Activated T-cell treated with anti-CD3 and anti-CD28 coated beads, Interleukin-2, amount 50 U/mL, for 48 hours (primary cell): ENCODE data around the gene CTBP1.
"Not testable (repeated sequence)": the region's sequence is repeated elsewhere in the genome, so short reads cannot be mapped to it uniquely, and the experiment has no call there.

Experiments used
- DNase-seq, 2 experiments: peaks; one replicate each; pipeline ENCODE4 v3.0.0-alpha.2; 2020

Gene CTBP1

DNA sequence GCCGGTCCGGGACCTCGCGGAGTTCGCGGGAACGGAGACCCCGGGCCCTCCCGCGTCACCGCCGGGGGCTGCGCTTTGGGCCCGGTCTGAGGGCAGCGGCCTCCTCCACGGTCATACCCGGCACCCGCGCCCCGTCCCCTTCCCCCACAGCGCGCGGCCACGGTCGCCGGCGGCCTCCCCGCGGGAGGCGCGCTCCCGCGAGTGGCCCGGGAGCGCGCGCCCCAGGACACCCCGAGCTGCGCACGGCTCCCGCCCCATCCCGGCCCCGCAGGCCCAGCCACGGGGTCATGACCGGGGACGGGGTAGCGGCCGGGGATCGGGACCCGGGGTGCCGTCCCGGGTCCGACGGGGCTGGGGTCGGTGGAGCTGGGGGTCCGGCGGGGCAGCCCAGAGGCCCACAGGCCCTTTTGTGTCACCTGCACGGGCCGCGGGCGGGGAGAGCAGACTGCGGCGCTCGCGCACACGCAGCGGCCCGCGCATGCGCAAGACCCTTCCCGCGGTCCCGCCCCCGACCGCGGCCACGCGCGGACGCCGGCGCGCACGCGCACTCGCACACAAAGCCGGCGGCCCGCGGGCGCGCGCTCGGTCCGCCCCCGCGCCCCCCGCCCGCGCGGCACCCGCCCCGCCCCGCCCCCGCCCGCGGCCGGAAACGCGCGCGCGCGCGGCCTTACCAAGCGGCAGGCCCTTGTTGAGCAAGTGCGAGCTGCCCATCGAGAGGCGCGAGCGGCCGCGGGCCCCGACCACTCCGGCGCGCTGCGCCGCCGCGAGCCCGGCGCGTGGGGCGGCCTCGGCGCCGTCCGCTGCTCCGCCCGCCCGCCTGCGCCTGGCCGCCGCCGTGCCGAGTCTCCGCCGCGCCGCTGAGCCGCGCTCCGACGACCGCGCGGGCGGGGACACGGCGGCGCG is at the start of gene CTBP1:
Gene CTBP1 (minus strand): TSS at position 886 of the 903 bp plus-strand sequence. CDS start 7,799 bp downstream, outside the sequence.
- DNase-seq: peak; percentile 88 to 91

DNA sequence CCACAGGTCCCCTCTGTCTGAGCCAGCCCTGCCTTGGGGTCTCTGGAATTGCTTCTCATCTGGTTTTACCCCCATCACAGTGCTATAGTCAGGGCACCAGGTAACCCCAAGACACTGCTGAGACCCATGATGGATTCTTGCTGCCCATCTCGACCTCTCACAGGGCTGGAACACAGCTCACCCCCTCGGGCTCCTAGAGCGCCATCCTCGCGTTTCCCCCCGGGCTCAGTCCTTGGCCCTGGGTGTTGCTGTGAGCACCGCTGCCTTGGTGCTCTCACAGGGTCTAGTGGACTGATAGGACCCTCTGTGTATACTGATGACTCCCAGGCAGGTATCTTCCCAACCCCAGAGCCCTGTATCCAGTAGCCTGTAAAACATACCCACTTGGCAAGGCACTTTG is 49.5 kb upstream of the CTBP1 start:
- no peak for DNase-seq

DNA sequence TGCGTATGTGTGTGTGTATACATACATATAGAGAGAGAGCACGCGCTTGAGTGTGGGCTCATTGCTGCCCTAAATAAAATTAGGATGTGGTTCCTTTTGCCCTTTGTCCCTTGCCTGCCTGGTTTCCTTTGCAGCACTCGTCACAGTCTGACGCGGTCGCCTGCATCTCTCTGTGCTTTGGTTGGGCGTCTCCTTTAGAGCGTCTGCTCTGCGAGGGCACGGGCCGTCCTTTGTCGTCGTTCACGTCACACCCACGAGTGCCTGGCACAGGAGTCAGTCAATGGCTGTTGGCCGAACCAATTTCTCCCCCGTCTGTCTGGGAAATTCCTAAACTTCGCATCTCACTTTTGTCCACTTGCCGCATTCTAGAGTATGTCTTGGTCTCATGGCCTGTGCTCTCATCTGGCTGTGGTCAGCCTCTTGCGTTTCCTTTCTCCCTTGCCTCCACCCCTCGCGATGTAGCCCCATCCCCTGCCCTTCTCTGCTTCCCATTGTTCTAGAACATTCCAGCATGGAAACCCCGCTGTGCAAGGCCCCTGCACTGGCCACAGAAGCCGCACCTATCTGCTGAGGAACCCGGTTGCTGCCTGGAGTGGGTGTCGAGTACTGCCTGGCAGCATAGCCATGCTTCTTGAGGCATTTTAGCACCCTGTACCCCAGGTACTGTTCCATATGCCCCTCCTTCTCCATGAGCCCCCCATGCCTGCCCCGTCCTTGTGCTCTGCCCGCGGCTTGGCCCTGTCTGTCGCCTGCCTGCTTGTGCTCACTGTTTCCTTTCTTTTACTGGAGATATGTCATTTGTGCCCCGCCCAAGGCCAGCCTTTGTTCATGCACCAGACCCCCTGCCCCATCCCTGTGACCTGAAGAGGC is 48.8 kb upstream of the CTBP1 start:
- DNase-seq: no peak

DNA sequence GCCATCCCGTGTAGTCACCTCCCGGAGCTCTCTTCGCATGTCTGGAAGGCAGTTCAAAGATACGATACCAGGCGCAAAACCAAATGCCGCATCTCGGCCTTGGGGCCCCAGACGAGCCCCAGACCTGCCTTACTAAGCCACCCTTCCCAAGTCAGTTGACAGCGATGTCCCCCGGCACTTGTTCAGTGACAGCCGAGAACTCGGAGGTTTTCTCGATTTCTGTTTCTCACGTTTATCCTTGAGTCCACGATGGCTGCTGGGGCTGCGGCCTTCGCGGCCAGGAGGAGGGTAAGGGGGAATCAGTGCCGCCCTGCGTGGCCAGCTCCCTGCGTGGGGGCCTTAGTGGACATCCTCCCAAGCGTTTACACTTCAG is 48.1 kb upstream of the CTBP1 start:
- DNase-seq: no peak

DNA sequence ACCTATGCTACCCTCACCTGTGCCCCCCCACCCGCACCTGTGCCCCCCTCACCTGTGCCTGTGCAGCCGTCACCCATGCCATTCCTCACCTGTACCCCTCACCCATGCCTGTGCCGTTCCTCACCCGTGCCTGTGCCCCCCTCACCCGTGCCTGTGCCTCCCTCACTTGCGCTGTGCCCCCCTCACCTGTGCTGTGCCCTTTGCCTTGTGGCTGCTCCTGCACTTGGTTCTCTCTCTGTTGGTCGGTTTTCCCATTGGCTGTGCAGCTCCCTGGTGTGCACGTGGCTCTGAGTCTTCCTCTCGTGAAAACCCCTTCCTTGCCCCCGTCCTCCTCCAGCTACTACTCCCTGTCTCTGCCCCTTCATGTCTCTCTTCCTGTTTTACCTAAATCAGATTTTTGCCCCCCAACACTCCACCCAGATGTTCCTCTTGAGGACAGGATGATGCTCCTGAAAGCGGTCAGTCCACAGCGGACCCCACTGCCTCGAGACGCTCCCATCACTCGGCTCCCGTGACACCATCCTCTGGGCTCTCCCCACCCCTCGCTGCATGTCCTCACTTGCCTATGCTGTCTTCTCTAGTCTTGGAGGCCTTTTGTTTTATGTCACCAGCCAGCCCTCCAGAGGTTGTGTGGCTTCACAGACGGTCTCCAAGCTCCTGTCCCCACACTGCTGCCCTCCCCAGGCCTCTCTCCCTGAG is 47.5 kb upstream of the CTBP1 start:
- DNase-seq: no peak

DNA sequence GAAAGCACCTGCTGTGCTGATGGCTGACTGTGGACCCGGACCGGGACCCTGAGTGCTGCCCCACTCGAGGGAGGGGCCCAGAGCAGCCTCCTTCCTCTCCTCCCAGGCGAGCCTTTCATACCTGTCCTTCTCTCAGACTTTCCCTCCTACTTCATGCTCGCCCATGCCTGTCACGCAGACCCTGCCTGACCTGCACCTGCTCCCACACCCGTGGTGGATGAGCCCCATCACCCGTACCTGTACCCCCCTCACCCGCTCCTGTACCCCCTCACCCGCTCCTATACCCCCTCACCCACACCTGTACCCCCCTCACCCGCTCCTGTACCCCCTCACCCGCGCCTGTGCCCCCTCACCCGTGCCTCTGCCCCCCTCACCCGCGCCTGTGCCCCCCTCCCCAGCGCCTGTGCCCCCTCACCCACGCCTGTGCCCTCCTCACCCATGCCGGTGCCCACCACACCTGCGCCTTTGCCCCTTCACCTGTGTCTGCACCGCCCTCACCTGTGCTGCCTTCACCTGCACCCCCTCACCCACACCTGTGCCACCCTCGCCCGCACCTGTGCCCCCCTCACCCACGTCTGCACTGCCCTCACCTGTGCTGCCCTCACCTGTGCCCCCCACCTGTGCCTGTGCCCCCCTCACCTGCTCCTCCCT is 46.6 kb upstream of the CTBP1 start:
- DNase-seq: no peak

DNA sequence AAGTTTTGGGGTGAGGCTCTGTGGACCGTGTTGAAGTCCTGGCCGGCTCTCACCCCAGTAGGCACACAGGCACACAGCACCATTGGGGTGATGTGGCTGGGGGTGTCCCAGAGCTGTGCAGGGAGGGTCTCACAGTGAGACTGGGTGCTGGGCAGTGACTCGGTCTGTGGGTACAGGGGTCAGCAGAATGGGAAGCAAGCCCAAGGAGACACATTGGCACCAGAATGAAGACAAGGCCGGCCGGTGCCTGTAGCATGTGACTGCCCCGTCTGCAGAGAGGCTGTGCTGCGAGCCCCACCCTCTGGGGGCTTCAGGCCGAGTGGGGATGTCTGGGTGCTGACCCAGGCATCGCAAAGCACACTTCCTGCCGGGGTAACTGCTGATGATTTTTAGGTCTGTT is 46.0 kb upstream of the CTBP1 start:
- DNase-seq: no peak

DNA sequence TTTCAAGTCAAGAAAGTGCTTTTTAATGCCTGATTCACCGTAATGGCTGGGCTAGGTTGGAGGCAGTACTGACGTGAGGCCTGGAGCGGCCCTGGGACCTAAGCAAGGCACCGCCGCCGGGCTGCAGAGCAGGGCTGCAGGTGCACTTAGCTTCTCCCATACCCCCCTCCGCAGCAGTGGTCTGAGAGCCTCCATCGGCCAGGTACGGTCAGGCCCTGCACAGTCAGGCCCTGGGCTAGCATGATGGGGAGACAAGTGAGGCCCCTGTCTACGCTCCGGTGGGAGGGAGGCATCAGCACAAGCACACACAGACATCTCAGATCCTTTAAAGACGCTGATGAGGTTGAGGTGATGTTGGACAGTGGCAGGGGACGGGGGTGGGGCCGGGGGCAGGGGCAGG is 45.5 kb upstream of the CTBP1 start:
- no peak for DNase-seq

DNA sequence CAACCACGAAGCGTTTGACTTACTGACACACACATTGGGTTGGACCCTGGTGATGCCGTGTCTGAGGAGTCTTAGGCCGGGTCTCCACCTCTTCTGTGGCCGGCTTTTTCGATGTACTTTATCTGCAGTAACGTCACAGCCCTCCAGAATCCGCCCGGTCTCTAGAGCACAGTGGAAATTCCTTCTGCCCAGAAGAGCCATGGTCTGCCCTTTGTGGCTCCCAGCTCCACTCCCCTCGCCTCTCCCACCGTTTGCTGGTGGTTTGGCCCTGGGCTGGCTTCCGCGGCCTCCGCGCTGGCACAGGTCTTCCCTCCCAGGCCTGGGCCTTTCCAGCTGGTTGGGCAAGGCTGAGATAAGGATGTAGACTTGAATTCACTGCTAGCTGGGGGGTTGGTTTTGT is 45.1 kb upstream of the CTBP1 start:
- DNase-seq: no peak

DNA sequence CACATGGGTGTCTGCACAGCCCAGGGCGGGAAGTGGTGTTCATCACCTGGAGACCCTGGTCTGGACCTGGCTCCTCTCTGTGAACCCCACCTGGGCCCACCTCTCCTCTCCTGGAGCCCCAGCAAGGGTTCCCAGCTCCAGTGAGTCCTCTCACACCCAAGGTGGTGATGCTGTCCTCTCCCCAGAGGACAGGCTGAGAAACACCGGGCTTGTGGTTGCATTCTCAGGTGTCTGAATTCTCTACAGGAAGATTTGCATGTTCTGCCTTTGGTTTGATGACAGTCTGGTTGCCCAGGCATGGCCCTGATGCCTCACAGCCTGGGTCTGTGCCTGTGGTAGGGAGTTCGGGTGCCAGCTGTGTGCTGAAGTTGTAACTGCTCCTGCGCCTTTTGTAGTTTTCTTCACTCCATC is 44.6 kb upstream of the CTBP1 start:
- DNase-seq: no peak

DNA sequence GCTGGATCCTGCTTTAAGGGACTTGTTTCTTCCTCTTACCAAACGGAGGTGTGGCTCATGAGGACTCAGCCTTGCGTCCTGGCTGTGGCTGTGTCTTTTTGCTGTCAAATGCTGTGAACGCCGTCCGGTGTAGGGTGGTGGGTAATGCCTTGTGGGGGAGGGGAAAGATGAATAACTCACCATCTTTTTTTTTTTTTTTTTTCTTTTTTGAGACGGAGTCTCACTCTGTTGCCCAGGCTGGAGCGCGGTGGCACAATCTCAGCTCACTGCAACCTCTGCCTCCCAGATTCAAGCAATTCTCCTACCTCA is 43.7 kb upstream of the CTBP1 start:
- DNase-seq: not testable (repeated sequence)

DNA sequence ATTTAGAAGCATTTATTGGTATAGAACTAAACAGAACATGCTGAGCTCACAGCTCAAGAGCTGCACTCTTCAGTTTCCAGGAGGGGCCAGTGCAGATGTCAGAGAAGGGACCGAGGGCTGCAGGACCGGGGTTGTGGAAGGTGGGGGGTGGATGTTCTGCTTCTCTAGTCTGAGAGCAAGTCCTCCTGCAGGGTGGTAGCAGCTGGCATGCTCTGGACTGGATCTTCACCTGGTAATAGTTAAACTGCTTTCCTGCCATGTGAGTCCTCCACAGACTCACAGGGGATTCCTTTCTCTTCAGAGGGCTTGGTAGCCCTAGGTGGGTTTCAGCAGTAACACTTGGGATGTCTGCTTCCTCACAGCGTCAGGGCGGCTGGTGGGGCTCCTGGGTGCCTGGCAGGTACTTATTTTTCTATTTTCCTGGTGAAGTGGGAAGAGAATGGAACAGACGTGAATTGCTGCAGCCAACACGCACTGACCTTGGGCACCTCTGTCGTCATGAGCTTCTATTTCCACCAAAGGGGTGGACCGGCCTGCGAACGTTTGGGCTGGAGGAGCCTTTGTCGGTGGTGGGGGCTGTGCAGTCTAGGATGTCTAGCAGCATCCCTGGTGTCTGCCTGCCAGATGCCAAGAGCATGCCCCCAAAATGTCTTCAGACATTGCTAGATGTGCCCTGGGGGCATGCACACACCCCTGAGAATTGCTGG is 43.2 kb upstream of the CTBP1 start:
- DNase-seq: no peak

DNA sequence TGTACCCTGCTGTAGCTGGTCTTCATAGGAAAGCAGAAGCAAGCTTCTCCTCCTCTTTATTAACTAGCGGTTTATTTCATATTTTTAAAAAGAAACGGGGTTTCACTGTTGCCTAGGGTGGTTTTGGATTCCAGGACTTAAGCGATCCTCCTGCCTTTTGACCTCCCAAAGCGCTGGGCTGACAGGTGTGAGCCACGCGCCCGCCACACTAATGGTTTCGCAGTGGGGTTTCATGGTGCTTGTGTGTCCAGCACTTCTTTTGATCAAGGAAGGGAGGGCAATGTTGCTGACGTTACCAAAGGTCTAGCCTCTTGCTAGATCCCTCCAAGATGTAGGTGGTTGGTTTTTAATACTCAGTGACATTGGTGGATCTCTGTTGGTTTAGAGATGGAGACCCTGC is 42.2 kb upstream of the CTBP1 start:
- no peak for DNase-seq

DNA sequence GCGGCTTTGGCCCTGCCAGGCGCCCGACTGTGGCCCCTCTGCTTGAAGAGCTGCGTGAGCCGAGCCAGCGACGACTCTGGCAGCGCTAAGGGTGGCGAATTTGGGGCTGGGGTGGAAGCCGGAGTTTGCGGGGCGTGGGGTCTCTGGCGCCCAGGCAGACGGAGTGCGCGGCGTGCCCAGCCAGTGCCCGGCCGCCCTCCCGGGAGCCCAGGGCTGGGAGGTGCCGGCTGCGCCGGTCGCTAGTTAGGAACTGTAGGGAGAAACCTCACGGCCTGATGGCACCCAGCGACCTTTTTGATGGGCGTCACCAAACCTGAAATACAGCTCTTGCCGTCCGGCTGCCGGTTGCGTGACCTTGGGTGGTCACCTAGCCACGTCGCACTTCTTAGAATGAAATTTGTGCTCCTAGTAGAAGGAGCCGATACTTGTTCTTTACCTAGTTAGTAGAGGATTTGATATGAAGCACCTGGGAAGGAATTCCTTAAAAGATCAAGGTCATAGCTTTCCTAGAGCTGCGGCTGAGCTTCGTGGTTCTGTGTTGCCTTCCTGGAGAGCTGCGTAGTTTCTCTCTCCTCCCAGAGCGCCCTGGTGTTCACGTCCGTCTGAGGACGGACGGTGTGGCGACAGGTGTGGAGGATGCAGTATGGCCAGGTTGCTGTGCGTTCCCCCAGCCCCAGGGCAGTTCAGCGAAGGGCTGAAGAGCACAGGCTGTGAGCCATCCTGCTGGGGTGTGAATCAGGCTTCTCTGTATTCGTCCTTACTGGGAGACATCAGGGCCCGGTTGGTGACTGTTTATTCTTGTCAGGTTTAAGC is 41.4 kb upstream of the CTBP1 start:
- DNase-seq: peak in 1 of 2 experiments; percentile 39

DNA sequence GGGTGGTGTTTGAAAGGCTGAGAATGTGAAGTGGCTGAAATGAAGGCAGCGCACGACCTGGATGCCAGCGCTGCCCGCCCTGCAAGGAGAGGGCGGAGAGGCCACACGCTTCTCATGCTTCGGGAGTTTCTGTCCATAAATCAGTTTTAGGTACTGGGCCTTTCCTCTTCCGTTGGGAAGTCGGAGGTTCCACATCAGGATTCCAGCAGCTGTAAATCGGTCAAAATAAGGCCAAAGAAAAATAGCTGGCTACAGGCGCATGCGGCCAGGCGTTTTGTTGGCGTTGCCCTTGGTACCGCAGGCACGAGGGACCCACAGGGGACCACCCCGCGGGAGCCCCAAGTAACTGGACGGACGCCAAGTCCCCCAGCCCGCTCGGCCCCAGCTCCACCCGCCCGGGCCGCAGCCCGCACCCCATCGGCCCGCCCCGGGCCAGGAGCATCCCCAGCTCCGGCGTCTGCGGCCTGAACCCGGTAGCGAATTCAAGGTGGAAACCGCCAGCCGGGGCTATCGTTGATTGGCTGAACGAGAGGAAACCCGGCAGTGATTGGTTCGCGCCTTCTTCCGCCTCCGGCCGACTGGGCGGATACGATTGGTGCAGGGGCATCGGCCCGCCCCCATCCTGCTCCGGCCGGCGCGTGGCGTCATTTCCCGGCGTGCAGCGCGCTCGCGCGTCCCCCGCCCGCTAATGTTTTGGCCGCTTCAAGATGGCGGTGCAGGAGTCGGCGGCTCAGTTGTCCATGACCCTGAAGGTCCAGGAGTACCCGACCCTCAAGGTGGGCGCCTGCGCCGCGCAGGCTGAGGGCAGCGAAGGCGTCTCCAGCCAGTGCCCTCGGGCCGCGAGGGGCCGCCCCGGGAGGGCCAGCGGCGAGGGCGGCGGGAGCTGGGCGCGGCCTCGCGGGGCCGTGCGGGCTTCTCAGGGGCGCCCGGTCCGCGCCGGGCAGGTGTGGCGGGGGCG is 40.6 kb upstream of the CTBP1 start, which contains the start of gene MAEA:
Gene MAEA (plus strand): TSS at position 685 of the 958 bp plus-strand sequence. CDS start 23 bp downstream, at position 708.
- peak; percentile 97 to 99 for DNase-seq

DNA sequence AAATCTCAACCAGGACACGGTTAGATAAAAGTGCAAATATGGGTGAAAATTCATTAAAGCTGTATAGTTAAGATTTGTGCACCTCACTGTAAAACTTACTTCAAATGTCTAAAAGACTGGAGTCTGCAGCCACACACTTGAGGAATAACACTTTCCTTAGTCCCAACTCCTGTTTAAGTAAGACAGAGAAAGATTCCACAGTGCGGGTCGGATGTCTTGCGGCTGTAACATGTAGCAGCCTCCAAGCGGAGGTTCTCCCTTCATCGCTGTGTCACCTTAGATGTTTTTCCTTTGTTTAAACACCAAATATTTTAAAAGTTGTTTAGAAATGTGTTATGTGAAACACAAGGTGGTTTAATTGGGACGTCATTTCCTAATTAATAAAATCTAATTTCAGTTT is 39.9 kb upstream of the CTBP1 start:
- no peak for DNase-seq

DNA sequence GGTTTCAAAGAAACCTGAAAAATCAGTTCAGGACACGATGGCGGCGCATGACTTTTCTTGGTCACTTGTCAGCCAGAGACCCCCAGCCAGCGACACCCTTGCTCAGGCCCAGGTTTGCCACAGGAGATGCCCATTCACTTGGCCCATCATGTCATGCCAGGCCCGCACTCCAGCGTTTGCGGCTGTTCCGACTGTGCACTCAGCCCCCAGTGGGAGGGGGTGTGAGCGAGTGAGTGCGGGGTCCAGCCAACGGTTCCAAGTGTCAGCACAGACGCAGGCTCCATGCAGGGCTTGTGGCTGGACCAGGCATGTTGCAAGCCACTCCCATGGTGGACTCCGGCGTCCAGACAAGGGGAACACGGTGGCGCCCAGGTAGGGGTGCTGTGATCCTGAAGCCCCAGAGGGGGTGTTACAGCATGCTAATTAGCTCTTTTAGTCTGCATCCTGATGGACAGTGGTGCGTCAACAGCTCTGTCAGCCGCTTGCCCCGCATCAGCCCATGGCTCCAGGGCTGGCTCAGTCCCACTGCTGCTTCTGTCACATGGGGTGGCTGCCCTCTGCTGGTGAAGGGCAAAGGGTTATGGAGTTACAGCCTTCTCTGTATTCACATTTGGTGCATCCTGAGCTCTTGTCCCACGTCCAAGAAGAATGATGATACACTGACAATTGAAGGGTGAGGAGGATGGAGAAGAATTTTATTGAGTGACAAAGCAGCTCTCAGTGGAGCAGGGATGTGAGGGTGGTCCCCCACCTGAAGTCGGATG is 37.0 kb upstream of the CTBP1 start:
- DNase-seq: peak; percentile 71 to 74

DNA sequence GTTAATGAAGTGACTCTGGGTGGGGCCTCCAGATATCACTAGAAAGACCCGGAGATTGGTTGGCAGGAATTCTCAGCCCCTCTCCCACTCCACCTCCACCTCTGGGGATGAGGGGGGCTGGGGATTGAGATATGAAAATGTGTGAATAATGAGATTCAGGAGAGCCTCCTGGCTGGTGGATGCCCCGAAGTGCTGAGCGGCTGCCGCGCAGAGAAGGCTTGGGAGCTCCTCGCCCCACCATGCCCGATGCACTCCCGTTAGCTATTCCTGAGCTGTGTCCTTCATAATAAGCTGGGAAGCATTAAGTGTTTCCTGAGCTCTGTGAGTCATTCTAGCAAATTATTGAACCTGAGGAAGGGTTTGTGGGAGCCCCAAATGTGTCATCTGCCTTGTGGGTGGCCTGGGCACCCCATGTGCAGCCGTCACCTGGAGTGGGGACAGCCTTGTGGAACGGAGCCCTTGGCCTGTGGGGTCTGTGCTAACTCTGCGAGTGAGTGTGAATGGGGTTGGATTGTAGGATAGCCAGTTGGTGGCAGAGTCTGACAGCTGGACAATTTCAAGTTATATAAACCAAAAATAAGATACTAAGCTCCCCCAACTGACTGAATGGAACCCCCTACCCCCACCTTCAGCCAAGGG is 36.3 kb upstream of the CTBP1 start:
- no peak for DNase-seq

DNA sequence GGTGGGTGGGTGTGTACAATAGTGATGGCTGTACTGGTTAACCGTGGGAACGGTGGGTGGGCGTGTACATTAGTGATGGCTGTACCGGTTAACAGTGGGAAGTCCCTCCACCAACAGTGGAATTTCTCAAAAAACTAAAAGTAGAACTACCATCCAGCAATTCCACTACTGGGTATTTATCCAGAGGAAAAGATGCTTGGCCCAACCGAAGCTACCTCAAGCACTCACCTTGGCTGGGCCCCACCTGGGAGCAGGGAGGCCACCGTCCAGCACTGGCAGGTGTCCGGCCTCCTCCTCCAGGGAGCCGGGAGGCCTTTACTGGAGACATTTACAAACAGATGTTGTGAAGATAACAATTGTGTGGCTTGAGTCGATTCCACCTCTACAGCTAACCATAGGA is 34.8 kb upstream of the CTBP1 start:
- DNase-seq: no peak
